Pancreas (tissue), 10 donors: ENCODE measurements around the gene BCAS1. TPM values are rescaled to one million over a fixed set of nuclear protein-coding genes. Genes with fewer than 3 reads are reported as not detected.
"Not testable (repeated sequence)": the region's sequence is repeated elsewhere in the genome, so short reads cannot be mapped to it uniquely, and the experiment has no call there.

Source experiments
- ATAC-seq, 4 donors: fragments of 200-7000 bp; cut with Tn5 transposase; one replicate each; pipeline versions ENCODE4 v1.8.0 to v1.9.1; 2020; ENCODE audit warnings: mild to moderate bottlenecking in 4 of 4, moderate library complexity in 4 of 4
- DNase-seq, 6 donors: peaks; one replicate each; pipeline ENCODE4 v3.0.0-alpha.2; 2020
- FAIRE-seq: peaks from 2 replicates; lab custom pipeline; 2012; peaks lifted over from hg19 to GRCh38; lab: Jason Lieb, UNC
- H3K27ac ChIP-seq, 4 donors: fragments of 200-600 bp; sonication (generic); 1 replicate in 3 of 4; 2 replicates in 1 of 4; pipeline versions ENCODE4 v1.5.0 to v1.8.0; 2020
- H3K27me3 ChIP-seq, 4 donors: fragments of 200-600 bp; one replicate each; pipeline ENCODE4 v1.8.0; 2021
- H3K36me3 ChIP-seq, 3 donors: fragments of 200-600 bp; sonication (generic) in 1 of 3; one replicate each; pipeline versions ENCODE4 v1.5.0 to v1.8.0; 2020 to 2021
- H3K4me1 ChIP-seq, 3 donors: fragments of 200-600 bp; one replicate each; pipeline ENCODE4 v1.8.0; 2021
- H3K4me3 ChIP-seq, 4 donors: fragments of 200-600 bp; sonication (generic) in 2 of 4; one replicate each; pipeline versions ENCODE4 v1.5.0 to v1.8.0; 2020 to 2021
- H3K9me3 ChIP-seq, 4 donors: fragments of 200-600 bp; one replicate each; pipeline ENCODE4 v1.8.0; 2021
- CTCF ChIP-seq, 4 donors: fragments of 200-600 bp; sonication (generic) in 3 of 4; IDR thresholded peaks; one replicate each; pipeline versions ENCODE4 v1.5.0 to v1.8.0; 2021; ENCODE audit warnings: antibody characterized with exemption in 4 of 4
- WGBS, 2 donors: extraction: QIAGEN DNeasy Blood & Tissue Kit; methylation state at CpG; one replicate each; pipeline ENCODE4 v1.1.7; 2013; 5-methylcytosine and 5-hydroxymethylcytosine counted together
- intact Hi-C, 3 donors: fragments of 100-400 bp; cut with DNase I; formaldehyde crosslinking; loops; one replicate each; pipeline versions ENCODE4 v1.11.1 to v1.14.2; 2022
- polyA plus RNA-seq, 2 donors: library from polyadenylated mRNA; stranded (reverse); fragments of 200-250 nt; gene quantifications; one replicate each; pipeline ENCODE4 v1.2.3, GENCODE V29; 2013
- total RNA-seq, 6 donors: library from RNA; stranded (reverse); fragmentation: NEBNext Ultra II Directional in 4 of 6; extraction: Animal tissue kit (Norgen Biotek cat#: 25700) in 4 of 6; gene quantifications; one replicate each; pipeline versions ENCODE4 v1.2.1 to v1.2.4, GENCODE V29; 2021 to 2023
- donor health status: healthy with polysubstance abuse.
- donor health status: DM: no; HTN: no; CAD: no; lungs with moderate emphysema.
- donor health status: DM: no; HTN: no; CAD: no.
- donor health status: control.
- donor health status: control.
- donor health status: Bipolar disorder and iron deficiency.
- donor health status: DM: yes; HTN: yes; CAD: no.
- donor health status: DM: no; HTN: no; CAD: no.
- donor health status: DM: no; HTN: no; CAD: no.
- donor health status: DM: yes; HTN: yes; CAD: no.

BCAS1 gene
- total and polyA plus RNA-seq, 8 donors: 0.20 to 0.85 (median 0.61) TPM

- no peaks in the 10 kb centered on the region for H3K36me3 ChIP-seq
- 43 to 53% methylated on average over 5 of the region's 5 CpGs for WGBS, 2 donors
- DNase-seq: no peak
- no peak overlapping the region for H3K4me3 ChIP-seq
- TF ChIP-seq CTCF (IDR thresholded peaks at IDR 0.05): no peak
- ATAC-seq: no peak
- no peaks in the 10 kb centered on the region for H3K4me1 ChIP-seq
- H3K27me3 ChIP-seq: no peaks in the 10 kb centered on the region
- H3K9me3 ChIP-seq: no peaks in the 10 kb centered on the region
- FAIRE-seq: no peak
- no peak overlapping the region for H3K27ac ChIP-seq
- intact Hi-C loops: no loop called here
Observed at GRCh38 chr20:53975761-53976160, 94.6 kb downstream of the BCAS1 start.

GRCh38 chr20:53974785-53975555 is 95.4 kb downstream of the BCAS1 start:
- ATAC-seq (no peak), FAIRE-seq (no peak), DNase-seq (no peak)
- Histone ChIP-seq H3K27ac (no peak overlapping the region), H3K27me3 (no peaks in the 10 kb centered on the region), H3K4me3 (no peak overlapping the region), H3K9me3 (no peaks in the 10 kb centered on the region), H3K4me1 (no peaks in the 10 kb centered on the region), H3K36me3 (no peaks in the 10 kb centered on the region)
- WGBS, 2 donors: 77 to 86% methylated on average over 19 of the region's 19 CpGs
- no peak for TF ChIP-seq CTCF (IDR thresholded peaks at IDR 0.05)
- intact Hi-C loops: no loop called here

- not testable (repeated sequence) for FAIRE-seq
Observed at GRCh38 chr20:53973882-53974281, 96.5 kb downstream of the BCAS1 start.

GRCh38 chr20:53972179-53972578 is 98.2 kb downstream of the BCAS1 start:
- ATAC-seq (no peak), DNase-seq (no peak), FAIRE-seq (no peak)
- intact Hi-C loops: no loop called here
- no peak overlapping the region for H3K27ac ChIP-seq
- no peak for TF ChIP-seq CTCF (IDR thresholded peaks at IDR 0.05)
- H3K4me1 ChIP-seq: no peaks in the 10 kb centered on the region
- no peaks in the 10 kb centered on the region for H3K36me3 ChIP-seq
- WGBS, 2 donors: 63 to 74% methylated on average over 1 of the region's 1 CpG
- H3K9me3 ChIP-seq: no peaks in the 10 kb centered on the region
- H3K4me3 ChIP-seq: no peak overlapping the region
- H3K27me3 ChIP-seq: no peaks in the 10 kb centered on the region

More at GRCh38 chr20:53973882-53974281, 96.5 kb downstream of the BCAS1 start:
- H3K9me3 ChIP-seq, H3K4me3 ChIP-seq, H3K4me1 ChIP-seq, H3K27ac ChIP-seq, ATAC-seq, DNase-seq, H3K36me3 ChIP-seq, H3K27me3 ChIP-seq, intact Hi-C loops: not testable (repeated sequence)
- WGBS, 2 donors: 69 to 85% methylated on average over 5 of the region's 5 CpGs

- no peak for DNase-seq
Observed at GRCh38 chr20:53971096-53971683, 99.2 kb downstream of the BCAS1 start.

More at GRCh38 chr20:53971096-53971683, 99.2 kb downstream of the BCAS1 start:
- Histone ChIP-seq H3K4me1 (no peaks in the 10 kb centered on the region), H3K27me3 (no peaks in the 10 kb centered on the region), H3K9me3 (no peaks in the 10 kb centered on the region), H3K36me3 (no peaks in the 10 kb centered on the region), H3K27ac (no peak overlapping the region), H3K4me3 (no peak overlapping the region)
- WGBS, 2 donors: 69 to 72% methylated on average over 3 of the region's 3 CpGs
- intact Hi-C loops: no loop called here
- no peak for TF ChIP-seq CTCF (IDR thresholded peaks at IDR 0.05)
- ATAC-seq (no peak), FAIRE-seq (no peak)
